H1 (cell line): ENCODE results near the gene ACTN4. TPM values are rescaled to one million over a fixed set of nuclear protein-coding genes. Genes with fewer than 3 reads are reported as not detected.

ENCODE experiments used
- CTCF ChIA-PET: fragments of 300-600 bp; sonication (Branson Sonifier 250); formaldehyde crosslinking; loops from one replicate; lab custom pipeline; 2021; ENCODE audit not compliant: partially characterized antibody; lab: Charles Lee
- POLR2A ChIA-PET: fragments of 300-600 bp; sonication (Branson Sonifier 250); formaldehyde crosslinking; loops from one replicate; lab custom pipeline; 2021; ENCODE audit warnings: inconsistent platforms; ENCODE audit not compliant: partially characterized antibody; lab: Charles Lee
- DNase-seq, 2 experiments: peaks; one replicate each; pipeline versions ENCODE4 v3.0.0 to v3.0.0-alpha.2; 2010 to 2022; ENCODE audit warnings: low spot score in 2 of 2, low read depth in 1 of 2, mixed read lengths in 1 of 2
- FAIRE-seq: peaks from 2 replicates; lab custom pipeline; 2011; peaks lifted over from hg19 to GRCh38; lab: Jason Lieb, UNC
- H2AFZ ChIP-seq: 2 replicates; pipeline ENCODE4 v1.8.1; 2012; ENCODE audit warnings: low read length, inconsistent platforms
- H2AK5ac ChIP-seq: 2 replicates; pipeline ENCODE4 v1.6.1; 2013; ENCODE audit warnings: low read depth, low read length
- H2BK120ac ChIP-seq: replicated peaks from 2 replicates; pipeline ENCODE3; 2013; ENCODE audit warnings: low read depth, low read length, inconsistent platforms
- H2BK12ac ChIP-seq: 2 replicates; pipeline ENCODE4 v1.6.1; 2013; ENCODE audit warnings: low read depth, low read length
- H2BK15ac ChIP-seq: 2 replicates; pipeline ENCODE4 v1.6.1; 2013; ENCODE audit warnings: low read length
- H2BK20ac ChIP-seq: 2 replicates; pipeline ENCODE4 v1.6.1; 2013; ENCODE audit warnings: low read length
- H2BK5ac ChIP-seq: 2 replicates; pipeline ENCODE4 v1.6.1; 2013; ENCODE audit warnings: low read depth, low read length
- H3K14ac ChIP-seq: 2 replicates; pipeline ENCODE4 v1.6.1; 2013; ENCODE audit warnings: inconsistent platforms; ENCODE audit not compliant: insufficient read length
- H3K18ac ChIP-seq: 2 replicates; pipeline ENCODE4 v1.6.1; 2013; ENCODE audit warnings: low read length; ENCODE audit errors: extremely low read depth
- H3K23ac ChIP-seq: 2 replicates; pipeline ENCODE4 v1.6.1; 2013; ENCODE audit warnings: inconsistent platforms; ENCODE audit not compliant: insufficient read length
- H3K23me2 ChIP-seq: 2 replicates; pipeline ENCODE4 v1.6.1; 2013; ENCODE audit warnings: low read depth, low read length
- H3K27ac ChIP-seq: 2 replicates; pipeline ENCODE4 v1.6.1; 2011; ENCODE audit warnings: low read depth, low read length, inconsistent platforms
- H3K27me3 ChIP-seq, 4 experiments: replicated peaks in 1 of 4; 1 replicate in 1 of 4; 2 replicates in 3 of 4; pipeline versions ENCODE4 v1.6.1 to v1.8.1; 2011 to 2013; ENCODE audit warnings: low read length in 3 of 4, mild to moderate bottlenecking in 3 of 4, inconsistent platforms in 2 of 4, mixed read lengths in 2 of 4, moderate library complexity in 1 of 4; ENCODE audit not compliant: control insufficient read depth in 3 of 4, insufficient read depth in 3 of 4; ENCODE audit errors: extremely low read depth in 1 of 4
- H3K36me3 ChIP-seq, 4 experiments: 2 replicates each; pipeline versions ENCODE4 v1.6.1 to v1.8.1; 2011 to 2013; ENCODE audit warnings: mild to moderate bottlenecking in 4 of 4, low read length in 3 of 4, moderate library complexity in 2 of 4, control low read depth in 1 of 4, inconsistent platforms in 1 of 4; ENCODE audit not compliant: insufficient read depth in 4 of 4, control insufficient read depth in 2 of 4
- H3K4ac ChIP-seq: replicated peaks from 2 replicates; pipeline ENCODE3; 2013; ENCODE audit warnings: low read length, low read depth, mixed read lengths, inconsistent platforms; ENCODE audit not compliant: insufficient read length
- H3K4me1 ChIP-seq, 4 experiments: replicated peaks in 1 of 4; 1 replicate in 1 of 4; 2 replicates in 3 of 4; pipeline versions ENCODE4 v1.6.1 to v1.8.1; 2011 to 2013; ENCODE audit warnings: low read length in 3 of 4, inconsistent platforms in 2 of 4, mixed read lengths in 1 of 4; ENCODE audit not compliant: insufficient read depth in 4 of 4, control insufficient read depth in 3 of 4
- H3K4me2 ChIP-seq, 2 experiments: 2 replicates each; pipeline versions ENCODE4 v1.6.1 to v1.8.1; 2011 to 2013; ENCODE audit warnings: low read depth in 2 of 2, low read length in 2 of 2, control low read depth in 1 of 2, inconsistent platforms in 1 of 2, mild to moderate bottlenecking in 1 of 2; ENCODE audit not compliant: insufficient read depth in 1 of 2
- H3K4me3 ChIP-seq, 4 experiments: fragments of 200-600, 300-600 bp in 1 of 4; sonication (generic), shearing (Covaris generic), sonication (Bioruptor Twin) in 1 of 4; 2 replicates each; pipeline versions ENCODE4 v1.5.1 to v1.8.1; 2011 to 2016; ENCODE audit warnings: low read length in 4 of 4, low read depth in 3 of 4, control low read depth in 2 of 4, inconsistent platforms in 2 of 4, mild to moderate bottlenecking in 2 of 4, mixed read lengths in 1 of 4, moderate library complexity in 1 of 4; ENCODE audit not compliant: insufficient read depth in 2 of 4; ENCODE audit errors: extremely low read depth in 1 of 4
- H3K56ac ChIP-seq: replicated peaks from 2 replicates; pipeline ENCODE3; 2013; ENCODE audit warnings: low read depth, mild to moderate bottlenecking, mixed read lengths, low read length, inconsistent platforms; ENCODE audit not compliant: insufficient read length
- H3K79me1 ChIP-seq: 2 replicates; pipeline ENCODE4 v1.6.1; 2013; ENCODE audit warnings: low read depth, low read length, control low read depth
- H3K79me2 ChIP-seq, 2 experiments: 2 replicates each; pipeline versions ENCODE4 v1.6.1 to v1.8.1; 2012 to 2013; ENCODE audit warnings: low read length in 2 of 2, mild to moderate bottlenecking in 2 of 2, inconsistent platforms in 1 of 2; ENCODE audit not compliant: insufficient read depth in 2 of 2, control insufficient read depth in 1 of 2
- H3K9ac ChIP-seq, 4 experiments: replicated peaks in 1 of 4; 1 replicate in 1 of 4; 2 replicates in 3 of 4; pipeline versions ENCODE4 v1.6.1 to v1.8.1; 2011 to 2013; ENCODE audit warnings: low read depth in 3 of 4, low read length in 3 of 4, control low read depth in 2 of 4, mild to moderate bottlenecking in 2 of 4, moderate library complexity in 2 of 4, inconsistent platforms in 1 of 4; ENCODE audit errors: extremely low read depth in 1 of 4
- H3K9me3 ChIP-seq, 2 experiments: 2 replicates each; pipeline versions ENCODE4 v1.6.1 to v1.8.1; 2012 to 2013; ENCODE audit warnings: mild to moderate bottlenecking in 2 of 2, moderate library complexity in 2 of 2, control low read depth in 1 of 2, inconsistent platforms in 1 of 2, low read depth in 1 of 2, low read length in 1 of 2, mixed read lengths in 1 of 2; ENCODE audit not compliant: insufficient read depth in 2 of 2
- H4K20me1 ChIP-seq, 2 experiments: replicated peaks in 1 of 2; 2 replicates each; pipeline versions ENCODE3 to v1.8.1; 2011 to 2013; ENCODE audit warnings: inconsistent platforms in 2 of 2, low read length in 2 of 2, mild to moderate bottlenecking in 1 of 2; ENCODE audit not compliant: insufficient read depth in 2 of 2, control insufficient read depth in 1 of 2
- H4K5ac ChIP-seq: 2 replicates; pipeline ENCODE4 v1.6.1; 2013; ENCODE audit warnings: low read length, low read depth, mixed read lengths, inconsistent platforms; ENCODE audit not compliant: insufficient read length
- H4K8ac ChIP-seq: 2 replicates; pipeline ENCODE4 v1.8.0; 2013; ENCODE audit warnings: mild to moderate bottlenecking, moderate library complexity, low read length, inconsistent platforms; ENCODE audit not compliant: insufficient read depth; ENCODE audit errors: extremely low read depth
- H4K91ac ChIP-seq: replicated peaks from 2 replicates; pipeline ENCODE3; 2013; ENCODE audit warnings: low read length, mixed read lengths, inconsistent platforms; ENCODE audit not compliant: insufficient read length
- ASH2L ChIP-seq: fragments of 200-600, 300-600 bp; sonication (generic); IDR thresholded peaks from one replicate; pipeline ENCODE4 v1.7.1; 2017; ENCODE audit warnings: low read length
- EZH2 ChIP-seq: fragments of 200-600 bp; sonication (generic); IDR thresholded peaks from 2 replicates; pipeline ENCODE4 v1.7.1; 2012; ENCODE audit warnings: low read depth, mild to moderate bottlenecking, moderate library complexity, low read length, inconsistent platforms; ENCODE audit not compliant: severe bottlenecking
- FOSL1 ChIP-seq: IDR thresholded peaks from 2 replicates; pipeline ENCODE4 v1.6.1; 2011; ENCODE audit warnings: mild to moderate bottlenecking, low read depth, low read length, moderate library complexity; ENCODE audit not compliant: insufficient read depth
- HDAC6 ChIP-seq: IDR thresholded peaks from one replicate; pipeline ENCODE4 v1.7.1; 2012; ENCODE audit warnings: low read depth, mild to moderate bottlenecking, inconsistent platforms, low read length, moderate library complexity
- NANOG ChIP-seq: IDR thresholded peaks from 2 replicates; pipeline ENCODE4 v1.6.1; 2011; ENCODE audit warnings: low read length, low read depth, mild to moderate bottlenecking, inconsistent platforms; ENCODE audit not compliant: insufficient read depth, poor library complexity, severe bottlenecking
- POLR2A ChIP-seq, 2 experiments: IDR thresholded peaks; 1 replicate in 1 of 2; 2 replicates in 1 of 2; pipeline ENCODE4 v1.6.1; 2011; ENCODE audit warnings: low read depth in 2 of 2, low read length in 2 of 2, mild to moderate bottlenecking in 2 of 2; ENCODE audit errors: control extremely low read depth in 1 of 2
- SRF ChIP-seq: IDR thresholded peaks from 2 replicates; pipeline ENCODE4 v1.6.1; 2011; ENCODE audit warnings: mild to moderate bottlenecking, low read depth, low read length, moderate library complexity
- TAF1 ChIP-seq: IDR thresholded peaks from 2 replicates; pipeline ENCODE4 v1.6.1; 2011; ENCODE audit warnings: mild to moderate bottlenecking, low read depth, low read length
- TAF7 ChIP-seq: optimal IDR thresholded peaks from 2 replicates; pipeline ENCODE3; 2011; ENCODE audit warnings: low read depth, mild to moderate bottlenecking, inconsistent platforms, low read length, moderate library complexity, borderline replicate concordance
- ZNF274 ChIP-seq: IDR thresholded peaks from 2 replicates; pipeline ENCODE4 v1.7.0; 2012; ENCODE audit warnings: low read length, borderline replicate concordance; ENCODE audit errors: extremely low read depth
- WGBS, 2 experiments: shearing (Covaris generic) in 1 of 2; methylation state at CpG; one replicate each; pipeline versions ENCODE4 v1.1.6 to v1.1.7; 2013 to 2015; ENCODE audit warnings: low lambda C conversion rate in 2 of 2, mixed read lengths in 2 of 2, inconsistent platforms in 1 of 2, low coverage in 1 of 2, missing lambda C conversion rate in 1 of 2; ENCODE audit not compliant: insufficient replicate concordance in 2 of 2, insufficient coverage in 1 of 2, insufficient read length in 1 of 2; ENCODE audit errors: extremely low coverage in 1 of 2, missing lambda C conversion rate in 1 of 2; 5-methylcytosine and 5-hydroxymethylcytosine counted together
- polyA plus RNA-seq, 7 experiments: library from polyadenylated mRNA; depleted of rRNA in 3 of 7; stranded (reverse) in 5 of 7; unstranded in 2 of 7; fragments of >200 nt in 5 of 7; fragments of 200-250 nt in 2 of 7; gene quantifications; 1 replicate in 5 of 7; 2 replicates in 1 of 7; 4 replicates in 1 of 7; pipeline versions ENCODE4 v1.2.1 to v1.2.3, GENCODE V29; 2011 to 2013; ENCODE audit warnings: missing spikeins in 2 of 7, mixed read lengths in 2 of 7
- total RNA-seq: library from RNA; stranded (reverse); fragmentation: NEBNext Ultra II Directional; extraction: Animal tissue kit (Norgen Biotek cat#: 25700); gene quantifications from 2 replicates; pipeline ENCODE4 v1.2.1, GENCODE V29; 2021
- TF ChIP-seq, protein P1 (sequence below): IDR thresholded peaks from 2 replicates; pipeline ENCODE4 v1.6.1; 2012; ENCODE audit warnings: inconsistent platforms

Gene ACTN4
- total and polyA plus RNA-seq, 2 of the 8 experiments (the other 6 are each of a cell fraction or from before 2014, with no cell fraction given), result 211 to 520 TPM

DNA sequence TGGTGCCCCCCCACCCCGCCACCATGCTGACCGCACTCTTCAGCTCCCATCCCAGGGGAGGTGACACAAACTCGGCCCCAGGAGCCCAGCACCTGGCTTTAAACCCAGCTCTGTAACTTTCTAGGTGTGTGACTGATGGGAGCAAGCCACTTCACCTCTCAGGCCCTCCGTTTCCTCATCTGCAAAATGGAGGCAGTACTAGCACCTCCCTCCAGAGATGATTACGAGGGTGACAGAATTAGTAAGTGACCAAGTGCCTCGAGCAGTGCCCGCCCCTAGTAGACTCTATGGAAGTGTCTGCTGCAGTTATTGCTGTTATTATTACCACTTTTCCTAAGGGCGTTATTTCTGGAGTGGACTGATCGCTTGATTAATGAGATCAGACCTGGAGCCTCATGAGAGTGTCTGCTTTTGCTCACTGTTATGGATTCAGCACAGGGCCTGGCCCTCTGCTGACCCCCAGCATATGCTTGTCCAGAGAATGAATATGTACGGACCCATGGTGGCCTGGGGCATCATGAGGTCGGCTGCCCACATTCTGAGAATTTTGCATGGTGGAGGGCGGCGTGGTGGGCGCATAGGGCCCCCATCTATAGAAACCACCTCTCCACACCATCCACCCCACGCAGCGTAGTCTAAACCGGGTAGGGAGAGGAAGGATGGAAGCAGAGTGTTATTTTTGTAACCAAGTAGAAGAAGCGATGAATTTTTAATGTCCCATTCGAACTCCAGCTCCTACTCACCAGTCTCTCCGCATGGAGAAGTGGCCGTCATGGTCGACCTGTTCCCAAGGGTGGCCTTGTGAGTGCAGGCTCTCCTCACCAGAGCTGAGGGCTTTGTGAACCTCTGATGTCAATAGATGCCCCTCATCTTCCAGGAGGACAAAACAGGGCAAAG lies 48.6 kb downstream of the ACTN4 start:
- Histone ChIP-seq H3K4me1 (peaks cover 3 to 36% (median 23%) of the 10 kb centered on the region in 4 experiments), H3K79me2 (peaks cover 4 to 82% of the 10 kb centered on the region in 2 experiments; a peak in 2 of 4 replicates), H3K56ac (no peak overlapping the region), H3K36me3 (peaks cover 2 to 11% (median 4%) of the 10 kb centered on the region in 4 experiments; a peak in 4 of 8 replicates), H3K79me1 (peaks cover 40% of the 10 kb centered on the region), H3K27ac (no peak overlapping the region), H3K9ac (no peak overlapping the region), H3K4ac (no peak overlapping the region), H3K14ac (no peak overlapping the region), H3K18ac (no peak overlapping the region), H2BK15ac (no peak overlapping the region), H2AFZ (no peak overlapping the region), H2BK5ac (peak overlapping the region; percentile 5), H3K23me2 (no peaks in the 10 kb centered on the region), H2BK12ac (no peak overlapping the region), H2BK20ac (no peak overlapping the region), H2BK120ac (no peak overlapping the region), H4K91ac (no peak overlapping the region), H3K23ac (no peak overlapping the region), H4K5ac (no peak overlapping the region), H3K9me3 (no peaks in the 10 kb centered on the region), H4K8ac (no peak overlapping the region), H2AK5ac (no peak overlapping the region; the same call in 1 of the 2 replicates), H3K4me3 (no peak overlapping the region), H4K20me1 (peaks cover 14 to 29% of the 10 kb centered on the region in 2 experiments), H3K4me2 (no peak overlapping the region), H3K27me3 (no peaks in the 10 kb centered on the region; a peak in 1 of 7 replicates)
- POLR2A ChIA-PET, result interaction anchor here (0.6 to 23.4 kb wide), 6 partner anchors 9 to 261 kb away, joined by 3 to 495 read pairs (median 4); partner anchors contain the start of gene ACTN4
- FAIRE-seq (no peak), DNase-seq (no peak)
- CTCF ChIA-PET, result interaction anchor here (0.7 to 1.5 kb wide), 4 partner anchors 16 to 218 kb away, joined by 3 to 4 read pairs (median 3); no protein-coding TSS in a partner anchor
- WGBS, 2 experiments, result 94% methylated on average over 22 of the region's 22 CpGs; no CpG with 5 or more reads in 1 of the 2 experiments
- TF ChIP-seq TAF1, result no peak
- TF ChIP-seq ASH2L, result no peak
- TF ChIP-seq, protein P1, sequence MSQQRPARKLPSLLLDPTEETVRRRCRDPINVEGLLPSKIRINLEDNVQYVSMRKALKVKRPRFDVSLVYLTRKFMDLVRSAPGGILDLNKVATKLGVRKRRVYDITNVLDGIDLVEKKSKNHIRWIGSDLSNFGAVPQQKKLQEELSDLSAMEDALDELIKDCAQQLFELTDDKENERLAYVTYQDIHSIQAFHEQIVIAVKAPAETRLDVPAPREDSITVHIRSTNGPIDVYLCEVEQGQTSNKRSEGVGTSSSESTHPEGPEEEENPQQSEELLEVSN, result no peak
- TF ChIP-seq HDAC6, result no peak
- TF ChIP-seq TAF7, result no peak
- no peak for TF ChIP-seq FOSL1
- TF ChIP-seq SRF, result no peak
- no peak for TF ChIP-seq EZH2
- TF ChIP-seq POLR2A (IDR thresholded peaks at IDR 0.05; ENCODE audit: control extremely low read depth in 1 of 2, low read depth in 2 of 2, low read length in 2 of 2), result no peak
- no peak for TF ChIP-seq ZNF274
- no peak for TF ChIP-seq NANOG
